CD4-positive, alpha-beta T cell (primary cell): Measurements from ENCODE around the gene CNMD. TPM values are rescaled to one million over a fixed set of nuclear protein-coding genes. Genes with fewer than 3 reads are reported as not detected.

Source experiments
- ATAC-seq: fragments of 200-7000 bp; cut with Tn5 transposase; one replicate; pipeline ENCODE4 v1.10.0; 2022; ENCODE audit warnings: mild to moderate bottlenecking; ENCODE audit not compliant: poor library complexity
- CTCF ChIA-PET: fragments of 350-600 bp; sonication (Branson Sonifier 250); formaldehyde crosslinking; loops from one replicate; lab custom pipeline; 2021; ENCODE audit warnings: antibody characterized with exemption, inconsistent platforms; lab: Charles Lee
- POLR2A ChIA-PET: fragments of 350-600 bp; sonication (Branson Sonifier 250); formaldehyde crosslinking; loops from one replicate; lab custom pipeline; 2021; ENCODE audit warnings: antibody characterized with exemption, inconsistent platforms; lab: Charles Lee
- DNase-seq, 14 experiments: peaks; one replicate each; pipeline ENCODE4 v3.0.0-alpha.2; 2013 to 2020; ENCODE audit warnings: mixed read lengths in 2 of 14
- H3K27ac ChIP-seq, 2 donors: one replicate each; pipeline versions ENCODE4 v1.5.1 to v1.7.0; 2013; ENCODE audit warnings: low read length in 2 of 2, low read depth in 1 of 2, mild to moderate bottlenecking in 1 of 2
- H3K27me3 ChIP-seq, 2 experiments: 1 replicate in 1 of 2; 2 replicates in 1 of 2; pipeline versions ENCODE4 v1.6.1 to v1.7.0; 2013; ENCODE audit warnings: low read length in 2 of 2, control low read depth in 1 of 2, mild to moderate bottlenecking in 1 of 2, moderate library complexity in 1 of 2; ENCODE audit not compliant: insufficient read depth in 2 of 2, control insufficient read depth in 1 of 2
- H3K36me3 ChIP-seq: one replicate; pipeline ENCODE4 v1.6.1; 2013; ENCODE audit warnings: low read length, control low read depth; ENCODE audit not compliant: insufficient read depth
- H3K4me1 ChIP-seq: one replicate; pipeline ENCODE4 v1.6.1; 2013; ENCODE audit warnings: low read length, control low read depth; ENCODE audit not compliant: insufficient read depth
- H3K4me3 ChIP-seq: one replicate; pipeline ENCODE4 v1.5.1; 2013; ENCODE audit warnings: mild to moderate bottlenecking, low read length, moderate library complexity
- H3K9me3 ChIP-seq, 2 experiments: 1 replicate in 1 of 2; 2 replicates in 1 of 2; pipeline versions ENCODE4 v1.6.1 to v1.7.0; 2013; ENCODE audit warnings: low read length in 2 of 2, mild to moderate bottlenecking in 2 of 2, control low read depth in 1 of 2, moderate library complexity in 1 of 2; ENCODE audit not compliant: control insufficient read depth in 1 of 2, insufficient read depth in 1 of 2
- H3K27ac Mint-ChIP-seq: one replicate; pipeline ENCODE4 v1.8.0; 2020; ENCODE audit warnings: mixed read lengths
- H3K27me3 Mint-ChIP-seq: one replicate; pipeline ENCODE4 v1.8.0; 2021; ENCODE audit warnings: mixed read lengths
- H3K36me3 Mint-ChIP-seq: one replicate; pipeline ENCODE4 v1.8.0; 2021; ENCODE audit warnings: low read depth, mixed read lengths
- H3K4me1 Mint-ChIP-seq: one replicate; pipeline ENCODE4 v1.8.0; 2021; ENCODE audit warnings: low read depth, mixed read lengths
- H3K4me3 Mint-ChIP-seq: one replicate; pipeline ENCODE4 v1.8.0; 2020; ENCODE audit warnings: mild to moderate bottlenecking, mixed read lengths
- H3K9me3 Mint-ChIP-seq: one replicate; pipeline ENCODE4 v1.8.0; 2020; ENCODE audit warnings: mixed read lengths
- CTCF ChIP-seq: fragments of 200-600 bp; IDR thresholded peaks from one replicate; pipeline ENCODE4 v1.8.0; 2022; ENCODE audit warnings: antibody characterized with exemption, mild to moderate bottlenecking
- intact Hi-C, 2 experiments: fragments of 100-400 bp; cut with DNase I in 1 of 2; cut with micrococcal nuclease in 1 of 2; formaldehyde crosslinking; loops; one replicate each; pipeline versions ENCODE4 v1.15.1 to v1.9.0; 2023 to 2025; cut with DNase I, micrococcal nuclease
- total RNA-seq, 174 experiments: library from RNA in 2 of 174; stranded (reverse) in 2 of 174; gene quantifications; one replicate each; pipeline ENCODE4 v1.2.3 and lab custom pipeline; 2021 to 2026

Gene CNMD
- total RNA-seq, 2 experiments from 2014 or later, result not detected

- Histone ChIP-seq H3K4me1 (no peaks in the 10 kb centered on the region), H3K27ac (no peak overlapping the region), H3K4me3 (no peak overlapping the region), H3K9me3 (no peaks in the 10 kb centered on the region), H3K36me3 (peaks cover 52% of the 10 kb centered on the region), H3K27me3 (no peaks in the 10 kb centered on the region)
- Mint-ChIP-seq H3K4me3 (no peak overlapping the region), H3K36me3 (peaks cover 73% of the 10 kb centered on the region), H3K27me3 (no peaks in the 10 kb centered on the region), H3K27ac (no peak overlapping the region), H3K9me3 (no peaks in the 10 kb centered on the region), H3K4me1 (peaks cover 16% of the 10 kb centered on the region)
- no peak for ATAC-seq
- ChIA-PET CTCF (interaction anchor here (1.0 kb wide), 1 partner anchor 18 kb away, joined by 3 read pairs; the partner anchor contains the start of gene SUGT1), POLR2A (interaction anchor here (0.9 kb wide), 1 partner anchor 18 kb away, joined by 3 read pairs; the partner anchor contains the start of gene SUGT1)
- intact Hi-C loops, result no loop called here
- TF ChIP-seq CTCF, result no peak
- DNase-seq, result no peak
Observed at GRCh38 chr13:52670726-52671125, 68.9 kb downstream of the CNMD start.

GRCh38 chr13:52669677-52670076, 69.9 kb downstream of the CNMD start:
- peaks cover 74% of the 10 kb centered on the region for H3K36me3 Mint-ChIP-seq
- H3K9me3 Mint-ChIP-seq, result no peaks in the 10 kb centered on the region
- Histone ChIP-seq H3K9me3 (no peaks in the 10 kb centered on the region), H3K27ac (no peak overlapping the region), H3K36me3 (peaks cover 50% of the 10 kb centered on the region), H3K4me1 (no peaks in the 10 kb centered on the region), H3K27me3 (no peaks in the 10 kb centered on the region), H3K4me3 (no peak overlapping the region)
- TF ChIP-seq CTCF, result no peak
- ChIA-PET CTCF (interaction anchor here (1.0 kb wide), 1 partner anchor 17 kb away, joined by 3 read pairs; the partner anchor contains the start of gene SUGT1), POLR2A (no interaction called here)
- intact Hi-C loops, result no loop called here
- no peaks in the 10 kb centered on the region for H3K27me3 Mint-ChIP-seq
- no peak overlapping the region for H3K4me3 Mint-ChIP-seq
- peaks cover 12% of the 10 kb centered on the region for H3K4me1 Mint-ChIP-seq
- ATAC-seq (no peak), DNase-seq (no peak)
- no peak overlapping the region for H3K27ac Mint-ChIP-seq

DNA sequence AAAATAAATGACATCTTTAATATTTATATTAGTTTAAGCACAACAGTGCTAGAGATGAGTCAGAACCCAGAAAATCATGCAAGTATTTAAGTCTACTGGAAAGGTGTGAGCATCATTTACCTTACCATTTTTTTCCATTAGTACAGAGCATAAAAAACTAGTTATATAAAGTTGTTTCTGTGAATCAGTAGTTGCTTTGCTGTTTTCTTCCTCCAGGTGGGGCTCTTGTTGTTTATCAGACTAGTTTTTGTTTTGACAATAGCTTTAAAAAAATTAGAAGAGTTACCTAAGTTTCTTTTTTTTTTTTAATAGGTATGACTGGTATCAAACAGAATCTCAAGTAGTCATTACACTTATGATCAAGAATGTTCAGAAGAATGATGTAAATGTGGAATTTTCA, 74.3 kb downstream of the CNMD start:
- peak in 3 of 14 experiments; percentile 34 to 58 (median 48) for DNase-seq
- CTCF ChIA-PET, result interaction anchor here (0.9 to 5.7 kb wide), 4 partner anchors 13 to 303 kb away, joined by 3 to 36 read pairs (median 3); partner anchors contain the start of gene SUGT1
- peak; percentile 61 for TF ChIP-seq CTCF
- intact Hi-C loops, result no loop called here
- no peaks in the 10 kb centered on the region for H3K9me3 Mint-ChIP-seq
- no peaks in the 10 kb centered on the region for H3K27me3 ChIP-seq
- H3K4me1 ChIP-seq, result no peaks in the 10 kb centered on the region
- POLR2A ChIA-PET, result interaction anchor here (1.1 to 2.4 kb wide), 2 partner anchors 12 to 48 kb away, joined by 6 to 24 read pairs; partner anchors contain the start of gene SUGT1
- ATAC-seq, result peak; percentile 74
- H3K4me1 Mint-ChIP-seq, result no peaks in the 10 kb centered on the region
- no peak overlapping the region for H3K4me3 Mint-ChIP-seq
- peak overlapping the region; percentile 51 for H3K27ac Mint-ChIP-seq
- no peak overlapping the region for H3K4me3 ChIP-seq
- no peaks in the 10 kb centered on the region for H3K27me3 Mint-ChIP-seq
- peaks cover 92% of the 10 kb centered on the region for H3K36me3 Mint-ChIP-seq
- peaks cover 79% of the 10 kb centered on the region for H3K36me3 ChIP-seq
- H3K27ac ChIP-seq, result no peak overlapping the region
- no peaks in the 10 kb centered on the region for H3K9me3 ChIP-seq
